ENCODE results near the gene PIKFYVE.
"Not testable (repeated sequence)": the region's sequence is repeated elsewhere in the genome, so short reads cannot be mapped to it uniquely, and the experiment has no call there.

Gene PIKFYVE

GRCh38 chr2:208373460-208374089 is 107.5 kb downstream of the PIKFYVE start:
- H3K79me2 ChIP-seq (ENCODE audit: control insufficient read depth, insufficient read depth, low read length, poor library complexity): no peaks in the 10 kb centered on the region
- no CpG with 5 or more reads among the region's 2 CpGs for WGBS (ENCODE audit: extremely low coverage, insufficient coverage, insufficient read length)
- no peak overlapping the region for H3K14ac ChIP-seq (ENCODE audit: low read length)
- no peak overlapping the region for H3K4ac ChIP-seq (ENCODE audit: low read depth, low read length)
- H2BK5ac ChIP-seq (ENCODE audit: low read depth, low read length, poor library complexity): no peak overlapping the region
- H4K8ac ChIP-seq (ENCODE audit: low read depth, low read length): no peak overlapping the region
- no peaks in the 10 kb centered on the region for H3K9me3 ChIP-seq (ENCODE audit: insufficient read depth, low read depth, low read length)
- peak; percentile 47 to 83 for DNase-seq
- H3K4me1 ChIP-seq (ENCODE audit: control insufficient read depth in 1 of 2, insufficient read depth in 2 of 2, low read length in 2 of 2): no peaks in the 10 kb centered on the region
- no peak overlapping the region for H2BK12ac ChIP-seq (ENCODE audit: low read length)
- no peak overlapping the region for H4K91ac ChIP-seq (ENCODE audit: low read depth, low read length)
- H3K79me1 ChIP-seq (ENCODE audit: low read length): no peaks in the 10 kb centered on the region
- no peak overlapping the region for H3K18ac ChIP-seq (ENCODE audit: low read length)
- no peak overlapping the region for H3K4me2 ChIP-seq (ENCODE audit: low read length)
- no peak overlapping the region for H4K12ac ChIP-seq (ENCODE audit: low read depth, low read length)
- H3K23ac ChIP-seq (ENCODE audit: low read length): no peak overlapping the region
- H3K4me3 ChIP-seq (ENCODE audit: low read depth, low read length): no peak overlapping the region
- H2AFZ ChIP-seq (ENCODE audit: insufficient read depth, low read length, poor library complexity): no peak overlapping the region
- no peaks in the 10 kb centered on the region for H3K27me3 ChIP-seq (ENCODE audit: insufficient read depth, low read length)
- H3K27ac ChIP-seq (ENCODE audit: low read depth, low read length): no peak overlapping the region
- no peak overlapping the region for H2BK120ac ChIP-seq (ENCODE audit: insufficient read depth, low read length, poor library complexity)
- no peak overlapping the region for H2AK5ac ChIP-seq (ENCODE audit: low read length)
- no peak overlapping the region for H3K9ac ChIP-seq (ENCODE audit: low read length)
- no peaks in the 10 kb centered on the region for H3K36me3 ChIP-seq (ENCODE audit: control insufficient read depth in 1 of 2, insufficient read depth in 2 of 2, low read length in 2 of 2)

GRCh38 chr2:208375491-208376068 is 109.5 kb downstream of the PIKFYVE start:
- H3K18ac ChIP-seq (ENCODE audit: low read length): no peak overlapping the region

GRCh38 chr2:208377344-208377860 is 111.3 kb downstream of the PIKFYVE start:
- not testable (repeated sequence) for H3K14ac ChIP-seq (ENCODE audit: low read length); H3K23ac ChIP-seq (ENCODE audit: low read length); H3K4ac ChIP-seq (ENCODE audit: low read depth, low read length); H3K4me1 ChIP-seq (ENCODE audit: control insufficient read depth in 1 of 2, insufficient read depth in 2 of 2, low read length in 2 of 2); H4K12ac ChIP-seq (ENCODE audit: low read depth, low read length); H3K18ac ChIP-seq (ENCODE audit: low read length); DNase-seq; H3K9ac ChIP-seq (ENCODE audit: low read length); H3K79me1 ChIP-seq (ENCODE audit: low read length); H2BK5ac ChIP-seq (ENCODE audit: low read depth, low read length, poor library complexity); H2AFZ ChIP-seq (ENCODE audit: insufficient read depth, low read length, poor library complexity); H4K8ac ChIP-seq (ENCODE audit: low read depth, low read length); H3K36me3 ChIP-seq (ENCODE audit: control insufficient read depth in 1 of 2, insufficient read depth in 2 of 2, low read length in 2 of 2); H3K9me3 ChIP-seq (ENCODE audit: insufficient read depth, low read depth, low read length); H3K27ac ChIP-seq (ENCODE audit: low read depth, low read length); H2AK5ac ChIP-seq (ENCODE audit: low read length); H2BK12ac ChIP-seq (ENCODE audit: low read length); H2BK120ac ChIP-seq (ENCODE audit: insufficient read depth, low read length, poor library complexity); H3K79me2 ChIP-seq (ENCODE audit: control insufficient read depth, insufficient read depth, low read length, poor library complexity); H3K4me2 ChIP-seq (ENCODE audit: low read length); H4K91ac ChIP-seq (ENCODE audit: low read depth, low read length); H3K4me3 ChIP-seq (ENCODE audit: low read depth, low read length); H3K27me3 ChIP-seq (ENCODE audit: insufficient read depth, low read length)
- whole genome bisulfite sequencing (ENCODE audit: extremely low coverage, insufficient coverage, insufficient read length): no CpG with 5 or more reads among the region's 40 CpGs

More at GRCh38 chr2:208375491-208376068, 109.5 kb downstream of the PIKFYVE start:
- no peaks in the 10 kb centered on the region for H3K27me3 ChIP-seq (ENCODE audit: insufficient read depth, low read length)
- no peak overlapping the region for H3K4ac ChIP-seq (ENCODE audit: low read depth, low read length)
- no peaks in the 10 kb centered on the region for H3K4me1 ChIP-seq (ENCODE audit: control insufficient read depth in 1 of 2, insufficient read depth in 2 of 2, low read length in 2 of 2)
- H3K9me3 ChIP-seq (ENCODE audit: insufficient read depth, low read depth, low read length): no peaks in the 10 kb centered on the region
- H4K91ac ChIP-seq (ENCODE audit: low read depth, low read length): no peak overlapping the region
- H2AK5ac ChIP-seq (ENCODE audit: low read length): no peak overlapping the region
- H3K36me3 ChIP-seq (ENCODE audit: control insufficient read depth in 1 of 2, insufficient read depth in 2 of 2, low read length in 2 of 2): no peaks in the 10 kb centered on the region
- H2BK12ac ChIP-seq (ENCODE audit: low read length): no peak overlapping the region
- H3K4me2 ChIP-seq (ENCODE audit: low read length): no peak overlapping the region
- no peaks in the 10 kb centered on the region for H3K79me2 ChIP-seq (ENCODE audit: control insufficient read depth, insufficient read depth, low read length, poor library complexity)
- H3K14ac ChIP-seq (ENCODE audit: low read length): no peak overlapping the region
- no peak overlapping the region for H2BK120ac ChIP-seq (ENCODE audit: insufficient read depth, low read length, poor library complexity)
- no peak overlapping the region for H3K4me3 ChIP-seq (ENCODE audit: low read depth, low read length)
- no CpG with 5 or more reads among the region's 1 CpG for WGBS (ENCODE audit: extremely low coverage, insufficient coverage, insufficient read length)
- no peak overlapping the region for H3K27ac ChIP-seq (ENCODE audit: low read depth, low read length)
- no peak for DNase-seq
- no peaks in the 10 kb centered on the region for H3K79me1 ChIP-seq (ENCODE audit: low read length)
- H2AFZ ChIP-seq (ENCODE audit: insufficient read depth, low read length, poor library complexity): no peak overlapping the region
- H4K8ac ChIP-seq (ENCODE audit: low read depth, low read length): no peak overlapping the region
- H4K12ac ChIP-seq (ENCODE audit: low read depth, low read length): no peak overlapping the region
- H3K23ac ChIP-seq (ENCODE audit: low read length): no peak overlapping the region
- H3K9ac ChIP-seq (ENCODE audit: low read length): no peak overlapping the region
- no peak overlapping the region for H2BK5ac ChIP-seq (ENCODE audit: low read depth, low read length, poor library complexity)

GRCh38 chr2:208379192-208379591 is 113.1 kb downstream of the PIKFYVE start:
- Histone ChIP-seq H2AK5ac (ENCODE audit: low read length) (no peak overlapping the region), H2BK120ac (ENCODE audit: insufficient read depth, low read length, poor library complexity) (no peak overlapping the region), H4K12ac (ENCODE audit: low read depth, low read length) (no peak overlapping the region), H3K4me2 (ENCODE audit: low read length) (no peak overlapping the region), H3K14ac (ENCODE audit: low read length) (no peak overlapping the region), H4K8ac (ENCODE audit: low read depth, low read length) (no peak overlapping the region), H3K9me3 (ENCODE audit: insufficient read depth, low read depth, low read length) (no peaks in the 10 kb centered on the region), H3K4me1 (ENCODE audit: control insufficient read depth in 1 of 2, insufficient read depth in 2 of 2, low read length in 2 of 2) (no peaks in the 10 kb centered on the region), H3K4me3 (ENCODE audit: low read depth, low read length) (no peak overlapping the region), H2BK5ac (ENCODE audit: low read depth, low read length, poor library complexity) (no peak overlapping the region), H3K27ac (ENCODE audit: low read depth, low read length) (no peak overlapping the region), H3K79me1 (ENCODE audit: low read length) (no peaks in the 10 kb centered on the region), H3K27me3 (ENCODE audit: insufficient read depth, low read length) (no peaks in the 10 kb centered on the region), H3K9ac (ENCODE audit: low read length) (no peak overlapping the region), H4K91ac (ENCODE audit: low read depth, low read length) (no peak overlapping the region), H3K36me3 (ENCODE audit: control insufficient read depth in 1 of 2, insufficient read depth in 2 of 2, low read length in 2 of 2) (no peaks in the 10 kb centered on the region), H3K23ac (ENCODE audit: low read length) (no peak overlapping the region), H3K79me2 (ENCODE audit: control insufficient read depth, insufficient read depth, low read length, poor library complexity) (no peaks in the 10 kb centered on the region), H3K18ac (ENCODE audit: low read length) (no peak overlapping the region), H3K4ac (ENCODE audit: low read depth, low read length) (no peak overlapping the region), H2BK12ac (ENCODE audit: low read length) (no peak overlapping the region), H2AFZ (ENCODE audit: insufficient read depth, low read length, poor library complexity) (no peak overlapping the region)
- DNase-seq: no peak
- no CpG with 5 or more reads among the region's 3 CpGs for WGBS (ENCODE audit: extremely low coverage, insufficient coverage, insufficient read length)
